HG02938 (cell line): ENCODE results near the gene CKLF.

ENCODE experiments used
- ATAC-seq: cut with Tn5 transposase; IDR thresholded peaks from one replicate; pipeline ENCODE4 v1.9.1; 2021; ENCODE audit warnings: mild to moderate bottlenecking, moderate library complexity; ENCODE audit not compliant: unreplicated experiment

CKLF gene

DNA sequence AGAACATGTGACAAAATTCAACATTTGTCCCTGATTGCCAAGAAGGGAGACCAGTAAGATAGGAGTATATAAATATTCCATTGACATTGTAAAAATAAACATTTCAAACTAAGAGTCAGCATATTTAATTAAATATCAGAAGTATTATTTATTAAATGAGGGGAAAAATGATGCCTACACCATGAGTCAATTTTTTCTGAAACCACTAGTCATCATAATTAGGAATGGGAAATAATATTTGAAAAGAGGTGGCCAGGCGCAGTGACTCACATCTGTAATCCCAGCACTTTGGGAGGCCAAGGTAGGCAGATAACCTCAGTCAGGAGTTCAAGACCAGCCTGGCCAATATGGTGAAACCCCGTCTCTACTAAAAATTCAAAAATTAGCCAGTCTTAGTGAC lies 16.0 kb downstream of the CKLF start:
- ATAC-seq = no peak

DNA sequence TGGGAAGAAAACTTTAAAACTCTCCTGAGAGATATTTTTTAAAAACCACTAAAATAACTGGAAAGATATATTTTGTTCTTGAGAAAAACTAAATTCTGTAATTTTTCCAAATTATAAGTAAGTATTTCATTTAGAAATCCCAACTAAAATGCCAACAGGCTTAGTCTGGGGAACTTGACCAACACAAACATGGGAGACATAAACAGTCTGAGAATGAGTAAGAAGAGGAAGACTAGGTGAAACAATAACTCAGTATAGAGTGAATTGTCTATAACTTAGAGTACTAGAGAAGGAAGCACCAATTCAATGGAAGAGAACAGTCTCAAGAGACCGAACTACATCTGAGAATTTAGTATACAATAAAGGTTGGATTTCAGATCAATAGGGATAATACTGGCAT lies 16.8 kb downstream of the CKLF start:
- ATAC-seq = no peak

DNA sequence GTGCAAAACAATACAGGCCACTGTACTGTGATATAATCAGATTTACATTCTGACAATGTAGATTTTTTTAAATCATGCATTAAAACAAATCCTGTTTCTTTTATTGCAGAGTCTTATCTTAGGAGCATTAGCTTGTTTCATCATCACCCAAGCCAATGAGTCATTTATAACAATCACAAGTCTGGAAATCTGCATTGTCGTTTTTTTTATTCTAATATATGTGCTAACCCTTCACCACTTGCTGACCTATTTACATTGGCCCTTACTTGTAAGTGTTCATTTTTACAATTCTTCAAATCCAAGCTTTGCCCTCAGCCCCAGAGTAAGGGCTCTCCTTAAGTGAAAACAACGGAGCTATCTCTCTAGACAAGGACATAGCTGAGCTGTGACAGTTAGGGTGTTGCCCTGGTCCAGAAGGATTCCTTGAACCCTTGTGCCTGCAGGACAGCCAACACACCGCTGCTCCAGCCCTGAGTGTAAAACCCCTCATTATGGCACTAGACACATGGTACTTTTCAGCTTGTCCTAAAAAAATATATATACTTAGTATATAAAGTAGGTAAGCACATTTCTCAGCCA lies 17.5 kb downstream of the CKLF start:
- ATAC-seq = no peak

GRCh38 chr16:66572356-66572755 lies 20.0 kb downstream of the CKLF start:
- ATAC-seq = no peak

DNA sequence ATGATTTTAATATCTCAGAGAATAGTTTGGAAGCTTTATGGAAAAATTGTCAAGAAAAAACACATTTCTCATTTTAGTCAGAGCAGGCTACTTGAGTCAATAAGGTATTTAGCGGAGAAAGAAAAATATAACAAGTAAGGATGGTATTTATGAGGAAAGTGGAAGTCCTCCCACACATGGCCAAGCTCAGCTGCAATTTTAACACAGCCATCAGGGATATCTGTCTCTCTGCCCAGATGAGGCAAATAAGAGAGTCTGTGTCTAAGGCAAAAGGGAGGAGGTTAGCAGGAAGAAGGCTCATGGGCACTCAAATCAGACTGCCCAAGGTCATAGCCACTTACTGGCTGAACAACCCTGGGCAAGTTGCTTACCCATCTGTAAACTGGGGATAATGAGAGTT lies 21.7 kb downstream of the CKLF start:
- no peak for ATAC-seq

DNA sequence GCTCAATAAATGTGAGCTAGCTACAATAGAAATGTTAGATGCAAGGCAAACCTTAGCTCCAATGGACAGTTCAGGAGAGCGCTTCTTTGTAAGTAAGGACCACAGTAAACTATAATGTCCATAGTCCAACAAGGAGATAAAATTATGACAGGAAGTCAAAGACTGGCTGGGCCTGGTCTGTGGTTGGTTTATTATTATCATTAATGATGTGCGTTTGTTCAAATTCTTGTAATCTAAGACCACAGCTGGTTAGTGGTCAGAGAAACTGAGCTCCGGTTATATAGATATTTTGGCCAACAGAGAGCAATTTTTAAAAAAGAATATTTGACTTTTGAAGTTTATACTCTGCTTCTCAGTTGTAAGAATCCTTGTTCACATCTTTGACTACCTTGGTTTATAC lies 22.2 kb downstream of the CKLF start:
- no peak for ATAC-seq

GRCh38 chr16:66575060-66575459 lies 22.7 kb downstream of the CKLF start:
- ATAC-seq = no peak

DNA sequence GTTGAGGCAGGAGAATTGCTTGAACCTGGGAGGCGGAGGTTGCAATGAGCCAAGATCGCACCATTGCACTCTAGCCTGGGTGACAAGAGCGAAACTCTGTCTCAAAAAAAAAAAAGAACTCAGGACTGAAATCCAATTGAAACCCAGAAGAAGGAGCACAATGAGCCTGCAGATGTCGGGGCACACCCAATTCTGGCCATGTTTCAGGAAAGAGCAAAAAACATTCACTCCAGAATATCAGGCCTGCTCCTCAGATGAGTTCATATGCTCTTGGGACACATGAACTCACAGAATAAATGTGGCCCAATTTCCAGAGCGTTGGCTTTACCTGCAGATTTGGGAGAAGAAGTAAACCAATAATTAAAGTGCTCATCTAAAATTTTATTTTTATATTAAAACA lies 23.9 kb downstream of the CKLF start:
- ATAC-seq = no peak

DNA sequence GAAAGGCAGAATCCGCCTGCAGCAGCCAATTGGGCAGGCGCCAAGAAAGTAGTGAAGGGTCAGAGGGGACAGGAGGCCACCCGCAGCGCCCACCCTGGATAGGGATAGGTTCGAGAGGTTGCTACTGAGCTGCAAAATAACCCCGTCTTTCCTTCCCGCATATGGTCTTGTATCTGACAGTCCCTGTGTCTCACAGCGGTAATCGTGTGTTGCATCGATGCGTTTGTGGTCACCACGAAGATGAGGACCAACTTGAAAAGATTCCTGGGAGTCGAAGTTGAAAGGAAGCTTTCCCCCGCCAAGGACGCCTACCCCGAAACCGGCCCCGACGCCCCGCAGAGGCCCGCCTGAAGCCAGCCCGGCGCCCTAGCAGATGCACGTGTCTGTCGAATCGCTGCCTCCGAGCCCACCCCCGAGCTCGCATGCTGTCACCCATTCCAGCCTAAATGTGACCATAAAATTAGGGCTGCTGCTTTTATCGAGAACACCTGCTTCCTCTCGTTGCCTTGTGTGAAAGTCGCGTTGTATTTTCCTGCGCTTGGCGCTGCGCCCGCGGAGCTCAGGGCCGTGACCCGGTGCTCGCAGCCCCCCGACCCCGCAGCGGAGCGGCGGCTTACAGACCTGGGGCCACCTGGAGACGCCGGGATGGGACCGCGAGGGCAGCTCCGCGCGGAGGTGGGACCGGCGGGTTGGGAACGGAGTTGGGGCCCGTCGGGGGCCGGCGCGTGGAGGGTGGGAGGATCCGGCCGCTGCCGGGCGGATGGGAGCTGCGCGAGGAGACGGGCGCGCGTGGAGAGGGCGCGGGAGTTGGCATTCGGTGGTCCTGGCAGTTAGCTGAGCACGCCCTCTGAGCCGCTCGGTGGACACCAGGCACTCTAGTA lies 26.5 kb downstream of the CKLF start, which contains the start of gene CMTM2:
TSS of gene CMTM2 (plus strand) at position 813 of the 881 bp plus-strand sequence. CDS start 145 bp downstream, outside the sequence.
- ATAC-seq = no peak

DNA sequence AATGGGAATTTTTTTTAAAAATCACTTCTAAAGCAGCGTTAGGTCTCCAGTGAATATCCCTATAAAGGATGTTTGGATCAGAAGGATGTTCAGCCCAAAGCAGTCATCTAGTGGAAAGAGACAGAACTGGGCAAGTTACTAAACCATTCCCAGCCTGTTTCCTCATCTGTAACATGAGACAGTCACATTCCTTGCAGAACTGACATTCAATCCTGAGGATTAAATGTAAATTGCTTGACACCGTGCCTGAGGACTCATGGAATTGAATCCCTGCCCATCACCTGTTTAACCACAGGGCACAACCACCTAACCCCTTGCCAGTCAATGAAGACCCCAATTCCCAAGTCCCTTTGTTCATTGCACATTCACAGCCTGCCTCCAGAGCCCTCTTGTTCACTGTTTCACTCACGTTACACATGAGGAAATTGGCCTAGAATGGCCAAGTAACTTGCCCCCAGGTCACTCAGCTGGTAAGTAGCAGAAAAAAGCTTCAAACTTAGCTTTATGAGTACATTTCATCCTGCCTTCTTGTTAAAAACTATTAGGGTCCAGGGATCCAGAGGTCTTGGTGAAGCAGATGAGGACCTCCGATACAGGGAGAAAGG lies 28.3 kb downstream of the CKLF start:
- no peak for ATAC-seq

DNA sequence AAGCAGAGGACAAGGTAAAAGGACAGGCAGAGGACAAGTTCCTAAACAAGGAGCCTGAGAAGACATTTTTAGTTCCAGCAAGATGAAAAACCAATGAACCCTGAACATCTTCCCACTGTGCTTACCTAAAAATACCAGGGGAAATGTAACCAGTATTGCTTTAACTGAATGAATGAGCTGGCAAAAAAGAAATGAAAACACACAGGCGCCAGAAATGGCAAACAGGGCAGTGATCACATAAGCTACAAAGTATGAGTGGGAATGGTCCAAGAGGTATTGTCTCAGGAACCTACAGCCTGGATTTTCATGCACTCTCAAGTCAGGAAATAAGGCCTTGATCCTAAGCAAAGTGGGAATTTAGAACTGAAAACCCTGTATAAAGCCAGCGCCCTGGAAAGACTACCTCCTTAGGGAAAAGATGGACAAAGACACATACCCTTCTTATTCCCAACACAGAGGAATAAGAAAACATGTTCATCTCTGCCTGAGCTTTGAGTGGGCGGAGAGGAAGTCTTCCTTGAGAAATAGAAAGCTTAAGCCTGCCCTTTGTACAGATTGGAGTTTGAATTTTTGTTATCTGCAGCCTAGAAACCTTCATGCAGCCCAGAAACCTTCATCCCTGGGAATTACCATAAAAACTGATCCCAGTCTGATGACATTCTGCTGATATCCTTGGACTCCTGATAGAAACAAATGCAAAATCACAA lies 29.0 kb downstream of the CKLF start:
- ATAC-seq = no peak

GRCh38 chr16:66585481-66586239 lies 33.3 kb downstream of the CKLF start:
- no peak for ATAC-seq

DNA sequence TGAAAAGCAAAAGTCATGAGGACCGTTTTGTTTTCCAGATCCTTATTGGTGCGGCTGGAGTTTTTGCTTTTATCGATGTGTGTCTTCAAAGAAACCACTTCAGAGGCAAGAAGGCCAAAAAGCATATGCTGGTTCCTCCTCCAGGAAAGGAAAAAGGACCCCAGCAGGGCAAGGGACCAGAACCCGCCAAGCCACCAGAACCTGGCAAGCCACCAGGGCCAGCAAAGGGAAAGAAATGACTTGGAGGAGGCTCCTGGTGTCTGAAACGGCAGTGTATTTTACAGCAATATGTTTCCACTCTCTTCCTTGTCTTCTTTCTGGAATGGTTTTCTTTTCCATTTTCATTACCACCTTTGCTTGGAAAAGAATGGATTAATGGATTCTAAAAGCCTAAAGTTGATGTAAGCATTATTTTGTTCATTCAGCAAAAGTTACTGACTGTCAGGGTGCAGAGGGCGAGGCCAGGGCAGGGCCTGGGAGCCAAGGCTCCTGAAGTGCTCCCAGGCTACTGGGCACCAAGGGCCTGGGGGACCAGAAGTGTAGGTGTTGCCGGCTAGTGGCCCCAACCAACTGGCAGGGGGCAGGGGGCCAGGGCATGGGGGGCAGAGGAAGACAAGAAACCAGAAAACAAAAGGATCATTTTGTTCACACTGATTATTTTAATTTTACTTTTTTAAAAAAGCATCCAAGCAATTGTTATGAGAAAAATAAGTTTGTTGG lies 35.7 kb downstream of the CKLF start:
- no peak for ATAC-seq

- ATAC-seq = no peak
Measured at GRCh38 chr16:66588981-66589713, 36.8 kb downstream of the CKLF start.

- no peak for ATAC-seq
Measured at GRCh38 chr16:66590322-66590721, 37.9 kb downstream of the CKLF start.

DNA sequence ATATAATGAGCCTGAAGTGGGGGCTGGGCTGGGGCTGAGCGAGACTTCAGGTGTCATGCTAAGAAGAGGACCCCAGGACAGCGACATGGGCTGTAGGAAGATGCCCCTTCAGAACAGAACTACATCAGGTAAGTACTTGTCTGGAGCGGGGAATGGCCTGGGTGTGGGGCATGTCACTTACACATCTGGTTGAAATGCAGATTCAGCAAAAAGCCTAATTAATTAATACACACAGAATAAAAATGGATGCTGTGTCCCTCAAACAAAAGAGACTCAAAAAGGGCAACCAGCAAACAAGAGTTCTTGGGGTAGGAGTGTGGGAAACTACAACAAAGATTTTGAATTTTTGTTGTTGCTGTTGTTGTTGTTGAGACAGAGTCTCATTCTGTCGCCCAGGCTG lies 38.6 kb downstream of the CKLF start:
- ATAC-seq = no peak

GRCh38 chr16:66592241-66592640 lies 39.9 kb downstream of the CKLF start:
- no peak for ATAC-seq

DNA sequence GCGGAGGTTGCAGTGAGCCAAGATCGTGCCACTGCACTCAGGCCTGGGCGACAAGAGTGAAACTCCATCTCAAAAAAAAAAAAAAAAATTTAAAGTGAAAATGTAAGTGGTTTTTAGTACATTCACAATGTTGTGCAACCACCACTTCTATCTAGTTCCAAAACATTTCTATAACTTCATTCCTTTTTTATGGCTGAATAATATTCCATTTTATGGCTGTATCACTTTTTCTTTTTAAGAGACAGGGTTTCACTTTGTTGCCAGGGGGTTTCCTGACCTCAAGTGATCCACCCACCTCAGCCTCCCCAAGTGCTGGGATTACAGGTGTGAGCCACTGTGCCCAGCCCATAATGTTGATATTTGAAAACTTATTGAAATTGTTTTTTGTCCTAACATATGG lies 40.4 kb downstream of the CKLF start:
- no peak for ATAC-seq

GRCh38 chr16:66594739-66595138 lies 42.4 kb downstream of the CKLF start:
- ATAC-seq = no peak
